ENCODE data around the gene MICAL3. TPM values are rescaled to one million over a fixed set of nuclear protein-coding genes. Genes with fewer than 3 reads are reported as not detected.

MICAL3 gene
- total and polyA plus RNA-seq, 2 of the 8 experiments (the other 6 are each of a cell fraction or from before 2014, with no cell fraction given): 8.3 to 41.8 TPM

DNA sequence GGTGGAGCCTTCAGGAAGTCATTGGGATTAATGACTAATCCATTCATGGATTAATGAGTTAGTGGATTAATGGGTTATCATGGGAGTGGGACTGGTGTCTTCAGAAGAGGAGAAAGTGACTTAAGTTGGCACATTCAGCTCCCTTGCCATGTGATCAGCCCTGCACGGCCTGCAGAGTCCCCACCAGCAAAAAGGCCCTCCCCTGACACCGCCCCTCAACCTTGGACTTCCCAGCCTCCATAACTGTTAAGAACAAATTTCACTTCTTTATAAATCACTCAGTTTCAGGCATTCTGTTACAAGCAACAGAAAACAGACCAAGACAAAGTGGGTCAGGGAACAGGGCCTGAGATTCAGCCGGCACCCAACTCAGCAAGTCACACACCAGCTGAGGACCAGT is 85.3 kb downstream of the MICAL3 start:
- Histone ChIP-seq H3K9me3 (ENCODE audit: insufficient read depth in 2 of 2, low read depth in 1 of 2, low read length in 1 of 2) (no peaks in the 10 kb centered on the region), H3K4me2 (ENCODE audit: insufficient read depth in 1 of 2, low read depth in 2 of 2, low read length in 2 of 2) (no peak overlapping the region), H3K9ac (replicated peaks in 1 of 4; ENCODE audit: extremely low read depth in 1 of 4, low read depth in 3 of 4, low read length in 3 of 4) (no peak overlapping the region), H2BK15ac (ENCODE audit: low read length) (no peak overlapping the region), H3K36me3 (ENCODE audit: control insufficient read depth in 2 of 4, insufficient read depth in 4 of 4, low read length in 3 of 4) (no peaks in the 10 kb centered on the region), H3K4me1 (replicated peaks in 1 of 4; ENCODE audit: control insufficient read depth in 3 of 4, insufficient read depth in 4 of 4, low read length in 3 of 4) (peaks cover 0 to 15% (median 8%) of the 10 kb centered on the region in 4 experiments; a peak in 6 of 7 replicates), H3K4me3 (ENCODE audit: extremely low read depth in 1 of 4, insufficient read depth in 2 of 4, low read depth in 3 of 4, low read length in 4 of 4) (no peak overlapping the region), H2BK12ac (ENCODE audit: low read depth, low read length) (no peak overlapping the region), H3K79me1 (ENCODE audit: low read depth, low read length) (peaks cover 4% of the 10 kb centered on the region), H3K27me3 (replicated peaks in 1 of 4; ENCODE audit: control insufficient read depth in 3 of 4, extremely low read depth in 1 of 4, insufficient read depth in 3 of 4, low read length in 3 of 4) (no peaks in the 10 kb centered on the region), H2BK120ac (replicated peaks; ENCODE audit: low read depth, low read length) (no peak overlapping the region), H3K27ac (ENCODE audit: low read depth, low read length) (no peak overlapping the region), H2BK20ac (ENCODE audit: low read length) (no peak overlapping the region), H2AK5ac (ENCODE audit: low read depth, low read length) (no peak overlapping the region), H4K5ac (ENCODE audit: insufficient read length, low read depth, low read length) (no peak overlapping the region), H3K56ac (replicated peaks; ENCODE audit: insufficient read length, low read depth, low read length) (no peak overlapping the region), H4K91ac (replicated peaks; ENCODE audit: insufficient read length, low read length) (no peak overlapping the region), H4K20me1 (replicated peaks in 1 of 2; ENCODE audit: control insufficient read depth in 1 of 2, insufficient read depth in 2 of 2, low read length in 2 of 2) (peaks cover 9 to 16% of the 10 kb centered on the region in 2 experiments), H3K4ac (replicated peaks; ENCODE audit: insufficient read length, low read depth, low read length) (no peak overlapping the region), H4K8ac (ENCODE audit: extremely low read depth, insufficient read depth, low read length) (no peak overlapping the region), H3K23me2 (ENCODE audit: low read depth, low read length) (no peaks in the 10 kb centered on the region), H2AFZ (ENCODE audit: low read length) (no peak overlapping the region), H2BK5ac (ENCODE audit: low read depth, low read length) (no peak overlapping the region), H3K23ac (ENCODE audit: insufficient read length) (no peak overlapping the region), H3K79me2 (ENCODE audit: control insufficient read depth in 1 of 2, insufficient read depth in 2 of 2, low read length in 2 of 2) (peaks cover 0 to 62% of the 10 kb centered on the region in 2 experiments; a peak in 2 of 4 replicates), H3K14ac (ENCODE audit: insufficient read length) (no peak overlapping the region), H3K18ac (ENCODE audit: extremely low read depth, low read length) (no peak overlapping the region)
- FAIRE-seq (no peak), DNase-seq (ENCODE audit: low read depth in 1 of 2, low spot score in 2 of 2) (no peak)
- TF ChIP-seq NRF1 (IDR thresholded peaks at IDR 0.05; ENCODE audit: low read depth, low read length): no peak
- TF ChIP-seq KDM5A (IDR thresholded peaks at IDR 0.05; ENCODE audit: low read length): no peak
- ChIA-PET POLR2A (ENCODE audit: partially characterized antibody) (no interaction called here), CTCF (ENCODE audit: partially characterized antibody) (interaction anchor here (0.7 kb wide), 2 partner anchors 30 to 57 kb away, joined by 3 read pairs; no protein-coding TSS in a partner anchor)
- WGBS, 2 experiments (ENCODE audit: extremely low coverage in 1 of 2, insufficient coverage in 1 of 2, insufficient read length in 1 of 2, insufficient replicate concordance in 2 of 2, low coverage in 1 of 2, low lambda C conversion rate in 2 of 2, missing lambda C conversion rate in 1 of 2): 76% methylated on average over 3 of the region's 3 CpGs; no CpG with 5 or more reads in 1 of the 2 experiments
